Osteocyte (in vitro differentiated cells): ENCODE data around the gene MED13L. TPM values are rescaled to one million over a fixed set of nuclear protein-coding genes. Genes with fewer than 3 reads are reported as not detected.

Experiments used
- DNase-seq: peaks from one replicate; pipeline ENCODE4 v3.0.0; 2021; ENCODE audit warnings: mixed read lengths; ENCODE audit not compliant: unreplicated experiment; ENCODE audit errors: extremely low spot score
- H3K27ac Mint-ChIP-seq: one replicate; pipeline ENCODE4 v1.8.0; 2021; ENCODE audit warnings: mild to moderate bottlenecking, mixed read lengths; ENCODE audit not compliant: unreplicated experiment
- H3K27me3 Mint-ChIP-seq: one replicate; pipeline ENCODE4 v1.8.0; 2021; ENCODE audit warnings: mixed read lengths; ENCODE audit not compliant: unreplicated experiment
- H3K36me3 Mint-ChIP-seq: one replicate; pipeline ENCODE4 v1.8.0; 2021; ENCODE audit warnings: mixed read lengths; ENCODE audit not compliant: unreplicated experiment
- H3K4me1 Mint-ChIP-seq: one replicate; pipeline ENCODE4 v1.8.0; 2021; ENCODE audit warnings: mixed read lengths; ENCODE audit not compliant: unreplicated experiment
- H3K4me3 Mint-ChIP-seq: one replicate; pipeline ENCODE4 v1.8.0; 2021; ENCODE audit warnings: mild to moderate bottlenecking, moderate library complexity, mixed read lengths; ENCODE audit not compliant: unreplicated experiment
- H3K9me3 Mint-ChIP-seq: one replicate; pipeline ENCODE4 v1.8.0; 2021; ENCODE audit warnings: mixed read lengths; ENCODE audit not compliant: unreplicated experiment
- CTCF ChIP-seq: fragments of 200-600 bp; sonication (generic); IDR thresholded peaks from 2 replicates; pipeline ENCODE4 v1.5.0; 2021; ENCODE audit warnings: antibody characterized with exemption, mild to moderate bottlenecking, moderate library complexity
- total RNA-seq: library from RNA; stranded (reverse); gene quantifications from 2 replicates; pipeline ENCODE4 v1.2.1, GENCODE V29; 2021

The MED13L gene
- total RNA-seq, 1 donor from 2014 or later = 229 TPM

- Mint-ChIP-seq H3K36me3 (no peaks in the 10 kb centered on the region), H3K4me3 (no peak overlapping the region), H3K9me3 (no peaks in the 10 kb centered on the region), H3K4me1 (peaks cover 68% of the 10 kb centered on the region), H3K27ac (no peak overlapping the region), H3K27me3 (no peaks in the 10 kb centered on the region)
- TF ChIP-seq CTCF = no peak
- DNase-seq = no peak
Observed at GRCh38 chr12:116116650-116117424, 160.7 kb downstream of the MED13L start.

GRCh38 chr12:116113398-116114130 lies 163.9 kb downstream of the MED13L start:
- H3K4me1 Mint-ChIP-seq = peaks cover 65% of the 10 kb centered on the region
- H3K4me3 Mint-ChIP-seq = no peak overlapping the region
- no peak for TF ChIP-seq CTCF
- H3K27ac Mint-ChIP-seq = no peak overlapping the region
- H3K36me3 Mint-ChIP-seq = peaks cover 12% of the 10 kb centered on the region
- DNase-seq = no peak
- H3K9me3 Mint-ChIP-seq = no peaks in the 10 kb centered on the region
- no peaks in the 10 kb centered on the region for H3K27me3 Mint-ChIP-seq

GRCh38 chr12:116106870-116107269 lies 170.6 kb downstream of the MED13L start:
- H3K4me3 Mint-ChIP-seq = no peak overlapping the region
- H3K36me3 Mint-ChIP-seq = peaks cover 27% of the 10 kb centered on the region
- H3K4me1 Mint-ChIP-seq = peaks cover 43% of the 10 kb centered on the region
- H3K27me3 Mint-ChIP-seq = no peaks in the 10 kb centered on the region
- TF ChIP-seq CTCF = no peak
- DNase-seq = no peak
- no peaks in the 10 kb centered on the region for H3K9me3 Mint-ChIP-seq
- H3K27ac Mint-ChIP-seq = no peak overlapping the region

GRCh38 chr12:116104167-116104767 lies 173.2 kb downstream of the MED13L start:
- Mint-ChIP-seq H3K4me1 (peaks cover 33% of the 10 kb centered on the region), H3K27me3 (no peaks in the 10 kb centered on the region), H3K36me3 (peaks cover 18% of the 10 kb centered on the region), H3K4me3 (no peak overlapping the region), H3K27ac (no peak overlapping the region), H3K9me3 (no peaks in the 10 kb centered on the region)
- no peak for DNase-seq
- TF ChIP-seq CTCF = no peak

GRCh38 chr12:116101991-116102390 lies 175.5 kb downstream of the MED13L start:
- Mint-ChIP-seq H3K4me1 (peaks cover 37% of the 10 kb centered on the region), H3K4me3 (no peak overlapping the region), H3K36me3 (peaks cover 14% of the 10 kb centered on the region), H3K27me3 (no peaks in the 10 kb centered on the region), H3K9me3 (no peaks in the 10 kb centered on the region), H3K27ac (no peak overlapping the region)
- DNase-seq = no peak
- TF ChIP-seq CTCF = no peak
